ENCODE data around the gene MTMR4. TPM values are rescaled to one million over a fixed set of nuclear protein-coding genes. Genes with fewer than 3 reads are reported as not detected.

The MTMR4 gene
- total RNA-seq, 1 experiment from 2014 or later, result 67.2 TPM

GRCh38 chr17:58446086-58446485 is 68.4 kb downstream of the MTMR4 start:
- H3K27me3 ChIP-seq (ENCODE audit: insufficient read depth, low read length), result no peaks in the 10 kb centered on the region
- ChIA-PET CTCF (interaction anchor here (1.5 to 7.2 kb wide), 2 partner anchors 131 to 196 kb away, joined by 4 to 124 read pairs; no protein-coding TSS in a partner anchor), POLR2A (no interaction called here), RAD21 (ENCODE audit: low non-redundant PET in 1 of 2, low total read pairs in 2 of 2, uncharacterized antibody in 2 of 2, unreplicated experiment in 2 of 2) (interaction anchor here (0.9 to 5.4 kb wide), 2 partner anchors 129 kb away, joined by 3 to 29 read pairs; no protein-coding TSS in a partner anchor)
- H3K9me3 ChIP-seq (ENCODE audit: control insufficient read depth in 1 of 2, insufficient read depth in 1 of 2, low read depth in 1 of 2, low read length in 2 of 2), result no peaks in the 10 kb centered on the region
- TF ChIP-seq POLR2A (IDR thresholded peaks at IDR 0.05; ENCODE audit: borderline replicate concordance, extremely low read depth, insufficient read depth, insufficient read length) (no peak), FOSL1 (IDR thresholded peaks at IDR 0.05; ENCODE audit: low read depth) (no peak), ATF3 (IDR thresholded peaks at IDR 0.05) (no peak), CTCF (IDR thresholded peaks at IDR 0.05 in 2 of 3, conservative IDR thresholded peaks at IDR 0.05 in 1 of 3; ENCODE audit: borderline replicate concordance in 1 of 3, insufficient read depth in 1 of 3, low read depth in 2 of 3, low read length in 2 of 3) (no peak), RAD21 (IDR thresholded peaks at IDR 0.05; ENCODE audit: low read depth) (no peak), SP1 (IDR thresholded peaks at IDR 0.05; ENCODE audit: low read depth) (no peak), POLR2AphosphoS5 (IDR thresholded peaks at IDR 0.05; ENCODE audit: low read depth, low read length) (no peak), SRF (IDR thresholded peaks at IDR 0.05; ENCODE audit: low read depth) (no peak), YY1 (IDR thresholded peaks at IDR 0.05; ENCODE audit: extremely low read depth, insufficient replicate concordance, low read depth, low read length) (no peak), EZH2phosphoT487 (IDR thresholded peaks at IDR 0.05; ENCODE audit: borderline replicate concordance) (no peak), JUND (IDR thresholded peaks at IDR 0.05) (no peak), EZH2 (IDR thresholded peaks at IDR 0.05) (no peak), ELF1 (IDR thresholded peaks at IDR 0.05; ENCODE audit: borderline replicate concordance, low read depth) (no peak), MAX (IDR thresholded peaks at IDR 0.05) (no peak)
- ATAC-seq (no peak), DNase-seq (ENCODE audit: low read depth, low spot score) (no peak)
- no peak overlapping the region for H2AFZ ChIP-seq (ENCODE audit: low read depth, low read length, poor library complexity, severe bottlenecking)
- no peak overlapping the region for H3K4me2 ChIP-seq (ENCODE audit: low read length)
- H3K4me1 ChIP-seq (ENCODE audit: control insufficient read depth in 1 of 2, insufficient read depth in 2 of 2, low read length in 2 of 2), result no peaks in the 10 kb centered on the region
- BruUV-seq (replicated peaks), result no TSS peak
- intact Hi-C loops (cut with micrococcal nuclease), result loop anchor here (2.0 kb wide), 1 partner anchor 197 kb away; no protein-coding TSS in a partner anchor
- H3K27ac ChIP-seq (ENCODE audit: low read depth, low read length), result no peak overlapping the region
- no peaks in the 10 kb centered on the region for H3K79me2 ChIP-seq (ENCODE audit: insufficient read depth, low read length)
- no peaks in the 10 kb centered on the region for H4K20me1 ChIP-seq (ENCODE audit: insufficient read depth)
- no peaks in the 10 kb centered on the region for H3K36me3 ChIP-seq (ENCODE audit: control insufficient read depth in 1 of 2, insufficient read depth in 2 of 2, low read length in 2 of 2)
- H3K4me3 ChIP-seq (replicated peaks in 1 of 2; ENCODE audit: low read depth in 1 of 2, low read length in 2 of 2), result no peak overlapping the region
- no peak overlapping the region for H3K9ac ChIP-seq (ENCODE audit: low read length)
- no peaks in the 10 kb centered on the region for H3K9me2 ChIP-seq (ENCODE audit: insufficient read depth)

Other genes starting within 250 kb of the MTMR4 start
- not detected for gene MPO, start 233.7 kb downstream of the MTMR4 start, total RNA-seq (2021; ENCODE audit: unreplicated experiment)
- 0.27 TPM for gene TSPOAP1, start 185.8 kb downstream of the MTMR4 start, total RNA-seq (2021; ENCODE audit: unreplicated experiment)
- gene SUPT4H1, start 162.4 kb downstream of the MTMR4 start, total RNA-seq (2021; ENCODE audit: unreplicated experiment), result 118 TPM
- 42.2 TPM for gene RNF43, start 97.1 kb downstream of the MTMR4 start, total RNA-seq (2021; ENCODE audit: unreplicated experiment)
- gene HSF5, start 26.2 kb downstream of the MTMR4 start, total RNA-seq (2021; ENCODE audit: unreplicated experiment), result not detected
- 0.89 TPM for gene TEX14, start 177.4 kb upstream of the MTMR4 start, total RNA-seq (2021; ENCODE audit: unreplicated experiment)
- 94.9 TPM for gene RAD51C, start 178.0 kb upstream of the MTMR4 start, total RNA-seq (2021; ENCODE audit: unreplicated experiment)
- gene PPM1E, start 241.2 kb upstream of the MTMR4 start, total RNA-seq (2021; ENCODE audit: unreplicated experiment), result 0.02 TPM